Measurements from ENCODE around the gene AARS1. TPM values are rescaled to one million over a fixed set of nuclear protein-coding genes. Genes with fewer than 3 reads are reported as not detected.

AARS1 gene
- total RNA-seq, 4 donors from 2014 or later = 76.9 to 109 (median 81.6) TPM

Small RNA genes within 50 kb of the gene (small RNA-seq; reads per million reads assigned to genes)
- gene AC009060.2 = 0 reads per million in 4 donors
- 0 reads per million in 4 donors for gene RN7SL279P

Other genes with a start within 250 kb of the AARS1 start
- 10 to 100 TPM; 24.0 to 38.3 (median 29.8) TPM for gene PDPR, start 175.2 kb downstream of the AARS1 start, total RNA-seq
- gene CLEC18C, start 115.7 kb downstream of the AARS1 start, total RNA-seq = not detected
- 10 to 100 TPM; 23.0 to 31.1 (median 26.4) TPM for gene EXOSC6, start 37.6 kb downstream of the AARS1 start, total RNA-seq
- gene DDX19B, start 9.7 kb upstream of the AARS1 start, total RNA-seq = 10 to 100 TPM; 25.4 to 44.0 (median 30.4) TPM
- gene DDX19A, start 57.4 kb upstream of the AARS1 start, total RNA-seq = 10 to 100 TPM; 44.4 to 63.3 (median 50.7) TPM
- 10 to 100 TPM; 17.6 to 35.6 (median 24.8) TPM for gene ST3GAL2, start 149.6 kb upstream of the AARS1 start, total RNA-seq
- gene FCSK, start 165.1 kb upstream of the AARS1 start, total RNA-seq = 10 to 100 TPM in 3 of 4 donors, 1 to 10 TPM in 1; 6.9 to 21.8 (median 12.4) TPM
- gene COG4, start 234.0 kb upstream of the AARS1 start, total RNA-seq = 10 to 100 TPM; 32.3 to 37.4 (median 35.0) TPM
- 100 to 1,000 TPM in 1 of 4 donors, 10 to 100 TPM in 3; 73.3 to 115 (median 92.8) TPM for gene SF3B3, start 234.3 kb upstream of the AARS1 start, total RNA-seq

All from gastroesophageal sphincter (tissue), 4 donors.